ENCODE measurements around the gene GPI. TPM values are rescaled to one million over a fixed set of nuclear protein-coding genes. Genes with fewer than 3 reads are reported as not detected.
A peak's percentile ranks its signal among the peaks of the same experiment; 100 is the strongest.

Gene GPI
- total RNA-seq = 100 to 1,000 TPM; 362 to 456 (median 404) TPM
- polyA plus RNA-seq = 285 TPM
- long read RNA-seq, donor 1, full-length matches to known transcripts = 721 of 854 reads
- long read RNA-seq, donor 1, partial matches to known transcripts = 103 of 854 reads
- long read RNA-seq, donor 1, other reads (novel, unspliced or antisense) = 30 of 854 reads
- long read RNA-seq, donor 2, full-length matches to known transcripts = 598 of 659 reads
- long read RNA-seq, donor 2, partial matches to known transcripts = 39 of 659 reads
- long read RNA-seq, donor 2, other reads (novel, unspliced or antisense) = 22 of 659 reads
- long read RNA-seq, donor 3, full-length matches to known transcripts = 1,924 of 2,237 reads
- long read RNA-seq, donor 3, partial matches to known transcripts = 209 of 2,237 reads
- long read RNA-seq, donor 3, other reads (novel, unspliced or antisense) = 104 of 2,237 reads
- long read RNA-seq, donor 4, full-length matches to known transcripts = 677 of 744 reads
- long read RNA-seq, donor 4, partial matches to known transcripts = 41 of 744 reads
- long read RNA-seq, donor 4, other reads (novel, unspliced or antisense) = 26 of 744 reads

DNA sequence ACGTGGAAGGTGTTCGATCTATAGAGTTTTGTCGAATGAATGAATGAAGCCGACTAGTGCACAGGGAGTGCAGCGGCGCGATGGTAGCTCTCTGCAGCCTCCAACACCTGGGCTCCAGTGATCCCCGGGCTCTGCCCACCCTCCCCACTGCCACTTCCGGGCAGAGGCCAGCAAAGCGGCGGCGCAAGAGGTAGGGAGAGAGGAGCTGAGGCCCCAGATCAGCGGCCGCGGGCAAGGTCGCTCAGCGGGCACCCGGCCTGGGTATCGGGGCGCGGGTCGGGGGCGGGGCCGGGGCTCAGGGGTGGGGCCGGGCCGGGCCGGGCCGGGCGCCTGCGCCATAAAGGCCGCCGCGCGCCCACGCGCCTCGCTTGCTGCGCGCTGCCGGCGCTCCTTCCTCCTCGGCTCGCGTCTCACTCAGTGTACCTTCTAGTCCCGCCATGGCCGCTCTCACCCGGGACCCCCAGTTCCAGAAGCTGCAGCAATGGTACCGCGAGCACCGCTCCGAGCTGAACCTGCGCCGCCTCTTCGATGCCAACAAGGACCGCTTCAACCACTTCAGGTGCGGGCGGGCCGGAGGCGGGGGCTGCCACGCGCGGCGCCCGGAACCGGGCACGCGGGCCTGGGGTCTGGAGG, at the start of gene GPI:
Gene GPI (plus strand): TSS at position 367 of the 633 bp plus-strand sequence. CDS start 71 bp downstream, at position 438.
- H3K4me3 ChIP-seq (ENCODE audit: low read length) = peak within 1 kb of the TSS; percentile 92
- no peaks in the 10 kb centered on the region for H3K27me3 ChIP-seq (ENCODE audit: control insufficient read depth, insufficient read depth)
- peak; percentile 84 for ATAC-seq
- H3K4me1 ChIP-seq (ENCODE audit: control insufficient read depth, insufficient read depth, low read length) = peaks cover 13% of the 10 kb centered on the region
- peak within 1 kb of the TSS; percentile 73 for H3K27ac ChIP-seq (ENCODE audit: low read length)
- DNase-seq = peak; percentile 72 to 86 (median 85)
- H3K9me3 ChIP-seq (ENCODE audit: control insufficient read depth, low read length) = no peaks in the 10 kb centered on the region
- WGBS = under 1% methylated on average over 67 of the region's 67 CpGs
- intact Hi-C loops (cut with DNase I) = no loop called here

- intact Hi-C loops (cut with DNase I) = no loop called here
- Histone ChIP-seq H3K9me3 (ENCODE audit: control insufficient read depth, low read length) (no peaks in the 10 kb centered on the region), H3K4me1 (ENCODE audit: control insufficient read depth, insufficient read depth, low read length) (peaks cover 32% of the 10 kb centered on the region), H3K27me3 (ENCODE audit: control insufficient read depth, insufficient read depth) (no peaks in the 10 kb centered on the region), H3K4me3 (ENCODE audit: low read length) (no peak overlapping the region), H3K27ac (ENCODE audit: low read length) (peak overlapping the region; percentile 39)
- WGBS = 90% methylated on average over 2 of the region's 2 CpGs
- no peak for DNase-seq
- no peak for ATAC-seq
These were observed 48.7 kb upstream of the GPI start for GRCh38 chr19:34316247-34316646.

DNA sequence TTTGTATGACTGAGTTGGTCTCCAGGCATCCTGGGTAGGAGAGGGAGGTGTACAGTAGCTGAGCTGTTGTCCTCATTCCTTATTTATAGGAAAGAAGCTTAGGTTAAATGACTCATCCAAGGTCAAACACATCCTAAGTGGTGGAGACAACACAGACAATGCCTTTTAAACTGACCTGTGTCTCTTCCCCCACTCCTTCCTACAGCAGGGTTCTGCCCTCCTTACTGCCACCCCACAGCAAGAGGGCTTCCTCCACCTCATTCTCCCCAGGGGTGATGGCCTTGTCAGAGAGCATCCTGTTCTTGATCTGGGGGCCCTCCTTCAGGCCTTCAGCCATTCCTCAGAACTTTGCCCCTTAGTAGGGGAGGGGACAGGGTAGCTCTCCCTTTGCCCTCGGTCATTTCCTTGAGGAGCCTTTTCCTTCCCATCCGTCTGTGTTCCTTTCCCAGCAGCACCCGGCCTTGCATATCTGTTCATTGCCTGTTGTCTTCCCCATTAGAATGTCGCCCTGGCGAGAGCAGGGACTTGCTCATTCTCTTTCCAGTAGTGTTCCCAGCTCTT, 48.2 kb upstream of the GPI start:
- Histone ChIP-seq H3K4me3 (ENCODE audit: low read length) (no peak overlapping the region), H3K9me3 (ENCODE audit: control insufficient read depth, low read length) (no peaks in the 10 kb centered on the region), H3K27me3 (ENCODE audit: control insufficient read depth, insufficient read depth) (no peaks in the 10 kb centered on the region), H3K4me1 (ENCODE audit: control insufficient read depth, insufficient read depth, low read length) (peaks cover 32% of the 10 kb centered on the region), H3K27ac (ENCODE audit: low read length) (peak overlapping the region; percentile 76)
- intact Hi-C loops (cut with DNase I) = no loop called here
- DNase-seq (no peak), ATAC-seq (peak; percentile 8 to 15)
- 65% methylated on average over 5 of the region's 5 CpGs for whole genome bisulfite sequencing

DNA sequence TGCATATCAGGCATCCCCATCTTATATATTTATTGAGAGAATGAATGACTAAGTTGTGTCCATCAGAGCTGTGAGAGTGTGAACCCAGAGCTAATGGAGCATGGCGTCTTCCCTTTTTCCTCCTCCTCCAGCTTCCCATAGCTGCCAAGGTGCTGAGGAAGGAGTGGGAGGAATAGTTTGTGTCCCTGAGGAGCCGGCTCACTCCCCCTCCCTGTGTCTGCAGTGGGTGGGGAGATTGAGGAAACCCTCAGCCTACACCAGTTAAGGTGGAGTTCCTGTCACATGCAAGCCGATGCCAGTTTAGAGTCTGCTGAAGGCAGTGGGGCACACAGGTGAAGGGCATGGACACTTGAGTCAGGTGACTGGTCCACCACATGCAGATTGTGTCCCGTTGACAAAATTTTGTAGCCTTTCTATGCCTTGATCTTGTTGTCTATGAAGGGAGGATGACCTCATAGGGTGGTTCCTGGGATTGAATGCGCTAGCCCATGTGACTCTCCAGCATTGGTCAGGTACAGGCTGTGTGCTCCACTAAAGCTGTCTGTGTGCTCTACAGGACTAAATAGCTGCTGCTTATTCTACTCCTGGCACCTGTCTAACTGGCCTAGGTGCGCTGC, 47.6 kb upstream of the GPI start:
- H3K27me3 ChIP-seq (ENCODE audit: control insufficient read depth, insufficient read depth) = no peaks in the 10 kb centered on the region
- peaks cover 32% of the 10 kb centered on the region for H3K4me1 ChIP-seq (ENCODE audit: control insufficient read depth, insufficient read depth, low read length)
- intact Hi-C loops (cut with DNase I) = no loop called here
- peak overlapping the region; percentile 50 for H3K27ac ChIP-seq (ENCODE audit: low read length)
- peak; percentile 37 to 70 for ATAC-seq
- no peak overlapping the region for H3K4me3 ChIP-seq (ENCODE audit: low read length)
- H3K9me3 ChIP-seq (ENCODE audit: control insufficient read depth, low read length) = no peaks in the 10 kb centered on the region
- WGBS = 58% methylated on average over 6 of the region's 6 CpGs
- no peak for DNase-seq

GRCh38 chr19:34319230-34319585, 45.8 kb upstream of the GPI start:
- H3K4me1 ChIP-seq (ENCODE audit: control insufficient read depth, insufficient read depth, low read length) = peaks cover 29% of the 10 kb centered on the region
- ATAC-seq (no peak), DNase-seq (no peak)
- intact Hi-C loops (cut with DNase I) = no loop called here
- no peak overlapping the region for H3K4me3 ChIP-seq (ENCODE audit: low read length)
- no peaks in the 10 kb centered on the region for H3K9me3 ChIP-seq (ENCODE audit: control insufficient read depth, low read length)
- 77% methylated on average over 3 of the region's 3 CpGs for WGBS
- H3K27me3 ChIP-seq (ENCODE audit: control insufficient read depth, insufficient read depth) = no peaks in the 10 kb centered on the region
- no peak overlapping the region for H3K27ac ChIP-seq (ENCODE audit: low read length)

- H3K4me1 ChIP-seq (ENCODE audit: control insufficient read depth, insufficient read depth, low read length) = peaks cover 29% of the 10 kb centered on the region
- 81% methylated on average over 11 of the region's 11 CpGs for WGBS
- intact Hi-C loops (cut with DNase I) = loop anchor here in 1 of 4 donors (10.0 kb wide), 1 partner anchor 635 kb away; no protein-coding TSS in a partner anchor
- H3K27me3 ChIP-seq (ENCODE audit: control insufficient read depth, insufficient read depth) = no peaks in the 10 kb centered on the region
- H3K9me3 ChIP-seq (ENCODE audit: control insufficient read depth, low read length) = no peaks in the 10 kb centered on the region
- DNase-seq (no peak), ATAC-seq (peak in 1 of 2 donors; percentile 18)
- H3K27ac ChIP-seq (ENCODE audit: low read length) = peak overlapping the region; percentile 72
- no peak overlapping the region for H3K4me3 ChIP-seq (ENCODE audit: low read length)
These were observed 45.2 kb upstream of the GPI start for GRCh38 chr19:34319785-34320184.

- ATAC-seq = peak; percentile 64 to 73
- peak; percentile 25 to 72 (median 61) for DNase-seq
- H3K9me3 ChIP-seq (ENCODE audit: control insufficient read depth, low read length) = no peaks in the 10 kb centered on the region
- peak overlapping the region; percentile 72 for H3K27ac ChIP-seq (ENCODE audit: low read length)
- 42% methylated on average over 7 of the region's 7 CpGs for WGBS
- peaks cover 29% of the 10 kb centered on the region for H3K4me1 ChIP-seq (ENCODE audit: control insufficient read depth, insufficient read depth, low read length)
- no peaks in the 10 kb centered on the region for H3K27me3 ChIP-seq (ENCODE audit: control insufficient read depth, insufficient read depth)
- H3K4me3 ChIP-seq (ENCODE audit: low read length) = no peak overlapping the region
- intact Hi-C loops (cut with DNase I) = loop anchor here in 1 of 4 donors (10.0 kb wide), 1 partner anchor 635 kb away; no protein-coding TSS in a partner anchor
These were observed 44.7 kb upstream of the GPI start for GRCh38 chr19:34320277-34320676.

GRCh38 chr19:34321735-34322134, 43.3 kb upstream of the GPI start:
- ATAC-seq (no peak), DNase-seq (no peak)
- no peaks in the 10 kb centered on the region for H3K27me3 ChIP-seq (ENCODE audit: control insufficient read depth, insufficient read depth)
- H3K4me1 ChIP-seq (ENCODE audit: control insufficient read depth, insufficient read depth, low read length) = peaks cover 22% of the 10 kb centered on the region
- no peaks in the 10 kb centered on the region for H3K9me3 ChIP-seq (ENCODE audit: control insufficient read depth, low read length)
- no peak overlapping the region for H3K27ac ChIP-seq (ENCODE audit: low read length)
- H3K4me3 ChIP-seq (ENCODE audit: low read length) = no peak overlapping the region
- WGBS = 95% methylated on average over 6 of the region's 6 CpGs
- intact Hi-C loops (cut with DNase I) = loop anchor here in 1 of 4 donors (10.0 kb wide), 1 partner anchor 633 kb away; no protein-coding TSS in a partner anchor

- intact Hi-C loops (cut with DNase I) = loop anchor here in 1 of 4 donors (10.0 kb wide), 1 partner anchor 631 kb away; no protein-coding TSS in a partner anchor
- 89% methylated on average over 7 of the region's 7 CpGs for WGBS
- DNase-seq (no peak), ATAC-seq (no peak)
- Histone ChIP-seq H3K27me3 (ENCODE audit: control insufficient read depth, insufficient read depth) (no peaks in the 10 kb centered on the region), H3K4me1 (ENCODE audit: control insufficient read depth, insufficient read depth, low read length) (peaks cover 8% of the 10 kb centered on the region), H3K27ac (ENCODE audit: low read length) (no peak overlapping the region), H3K4me3 (ENCODE audit: low read length) (no peak overlapping the region), H3K9me3 (ENCODE audit: control insufficient read depth, low read length) (no peaks in the 10 kb centered on the region)
These were observed 41.4 kb upstream of the GPI start for GRCh38 chr19:34323433-34324204.

DNA sequence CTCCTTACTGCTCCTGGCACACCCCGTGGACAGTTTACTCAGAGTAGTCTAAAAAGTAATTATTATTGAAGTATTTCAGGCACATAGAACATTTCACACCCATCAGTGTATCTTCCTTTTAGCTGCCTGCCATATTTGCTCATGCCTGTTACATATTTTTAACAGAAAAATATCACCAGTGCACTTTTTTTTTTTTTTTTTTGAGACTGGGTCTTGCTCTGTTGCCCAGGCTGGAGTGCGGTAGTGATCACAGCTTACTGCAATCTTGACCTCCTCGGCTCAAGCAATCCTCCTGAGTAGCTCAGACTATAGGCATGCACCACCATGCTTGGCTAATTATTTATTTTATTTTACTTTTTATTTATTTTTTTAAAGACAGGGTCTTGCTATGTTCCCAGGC, 40.7 kb upstream of the GPI start:
- no peaks in the 10 kb centered on the region for H3K9me3 ChIP-seq (ENCODE audit: control insufficient read depth, low read length)
- WGBS = 93% methylated on average over 3 of the region's 3 CpGs
- intact Hi-C loops (cut with DNase I) = loop anchor here in 1 of 4 donors (10.0 kb wide), 1 partner anchor 630 kb away; no protein-coding TSS in a partner anchor
- H3K4me1 ChIP-seq (ENCODE audit: control insufficient read depth, insufficient read depth, low read length) = peaks cover 8% of the 10 kb centered on the region
- H3K27me3 ChIP-seq (ENCODE audit: control insufficient read depth, insufficient read depth) = no peaks in the 10 kb centered on the region
- ATAC-seq (no peak), DNase-seq (no peak)
- H3K27ac ChIP-seq (ENCODE audit: low read length) = no peak overlapping the region
- no peak overlapping the region for H3K4me3 ChIP-seq (ENCODE audit: low read length)

Data from right cardiac atrium (tissue), 5 donors.